ENCODE results near the gene SKAP1.

DNA sequence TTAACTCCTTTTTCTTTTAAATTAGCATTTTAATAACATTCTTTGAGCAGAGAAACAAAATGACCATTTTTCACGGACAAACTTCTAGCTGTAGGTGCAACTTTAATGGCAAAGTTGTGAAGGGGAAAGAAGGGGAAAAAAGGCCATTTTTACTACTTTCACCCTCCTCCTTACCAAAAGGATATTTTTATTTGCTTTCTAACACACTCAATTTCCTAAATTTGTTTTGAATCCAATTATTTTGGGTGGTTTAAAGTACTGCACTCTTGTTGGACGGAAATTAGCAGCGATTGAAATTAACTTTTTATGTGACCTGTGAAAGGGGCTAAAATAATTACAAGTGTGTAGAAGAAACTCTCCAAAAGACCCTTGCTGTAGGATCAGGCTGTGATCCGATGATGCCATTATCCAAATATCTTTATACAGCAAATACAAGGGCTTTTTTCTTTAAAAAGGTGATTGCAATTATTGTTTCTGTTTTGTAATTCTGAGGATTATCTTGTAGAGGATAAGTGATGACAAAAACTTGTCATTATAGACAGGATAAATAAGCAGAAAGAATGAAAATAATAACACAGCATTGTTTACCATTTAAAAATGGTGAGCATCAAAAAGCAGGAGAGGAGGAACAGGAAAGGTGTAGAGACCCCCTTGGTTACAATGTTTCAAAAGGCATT, 280.1 kb downstream of the SKAP1 start:
- no peak for TF ChIP-seq POLR2AphosphoS5 (IDR thresholded peaks at IDR 0.05)
- TF ChIP-seq, protein P1, sequence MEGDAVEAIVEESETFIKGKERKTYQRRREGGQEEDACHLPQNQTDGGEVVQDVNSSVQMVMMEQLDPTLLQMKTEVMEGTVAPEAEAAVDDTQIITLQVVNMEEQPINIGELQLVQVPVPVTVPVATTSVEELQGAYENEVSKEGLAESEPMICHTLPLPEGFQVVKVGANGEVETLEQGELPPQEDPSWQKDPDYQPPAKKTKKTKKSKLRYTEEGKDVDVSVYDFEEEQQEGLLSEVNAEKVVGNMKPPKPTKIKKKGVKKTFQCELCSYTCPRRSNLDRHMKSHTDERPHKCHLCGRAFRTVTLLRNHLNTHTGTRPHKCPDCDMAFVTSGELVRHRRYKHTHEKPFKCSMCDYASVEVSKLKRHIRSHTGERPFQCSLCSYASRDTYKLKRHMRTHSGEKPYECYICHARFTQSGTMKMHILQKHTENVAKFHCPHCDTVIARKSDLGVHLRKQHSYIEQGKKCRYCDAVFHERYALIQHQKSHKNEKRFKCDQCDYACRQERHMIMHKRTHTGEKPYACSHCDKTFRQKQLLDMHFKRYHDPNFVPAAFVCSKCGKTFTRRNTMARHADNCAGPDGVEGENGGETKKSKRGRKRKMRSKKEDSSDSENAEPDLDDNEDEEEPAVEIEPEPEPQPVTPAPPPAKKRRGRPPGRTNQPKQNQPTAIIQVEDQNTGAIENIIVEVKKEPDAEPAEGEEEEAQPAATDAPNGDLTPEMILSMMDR (IDR thresholded peaks at IDR 0.05), result no peak
- TF ChIP-seq EP300 (IDR thresholded peaks at IDR 0.05), result no peak

Measured in esophagus muscularis mucosa (tissue), 4 donors.